B cell (primary cell): ENCODE data around the gene SAFB. TPM values are rescaled to one million over a fixed set of nuclear protein-coding genes. Genes with fewer than 3 reads are reported as not detected.

Experiments used
- ATAC-seq: fragments of 200-7000 bp; cut with Tn5 transposase; one replicate; pipeline ENCODE4 v1.10.0; 2021; ENCODE audit warnings: low read depth, mild to moderate bottlenecking, moderate number of reproducible peaks, moderate library complexity
- CTCF ChIA-PET: fragments of 350-600 bp; sonication (Branson Sonifier 250); formaldehyde crosslinking; loops from one replicate; lab custom pipeline; 2021; ENCODE audit warnings: antibody characterized with exemption, inconsistent platforms; lab: Charles Lee
- POLR2A ChIA-PET: fragments of 350-600 bp; sonication (Branson Sonifier 250); formaldehyde crosslinking; loops from one replicate; lab custom pipeline; 2021; ENCODE audit warnings: antibody characterized with exemption; lab: Charles Lee
- DNase-seq: peaks from one replicate; pipeline ENCODE4 v3.0.0; 2013
- H2AFZ ChIP-seq: 2 replicates; pipeline ENCODE4 v1.6.1; 2012; ENCODE audit warnings: mild to moderate bottlenecking, low read depth, low read length; ENCODE audit not compliant: insufficient read depth, poor library complexity, severe bottlenecking
- H3K27ac ChIP-seq, 2 donors: 1 replicate in 1 of 2; 2 replicates in 1 of 2; pipeline ENCODE4 v1.5.1; 2012 to 2013; ENCODE audit warnings: low read length in 2 of 2, mild to moderate bottlenecking in 2 of 2, moderate library complexity in 1 of 2
- H3K27me3 ChIP-seq, 4 experiments: fragments of 200-600 bp in 1 of 4; sonication (generic) in 1 of 4; replicated peaks in 1 of 4; 1 replicate in 2 of 4; 2 replicates in 2 of 4; pipeline versions ENCODE4 v1.6.1 to v1.7.0; 2013 to 2016; ENCODE audit warnings: low read length in 3 of 4, mild to moderate bottlenecking in 2 of 4, mixed read lengths in 1 of 4, moderate library complexity in 1 of 4; ENCODE audit not compliant: insufficient read depth in 4 of 4, control insufficient read depth in 3 of 4; ENCODE audit errors: control extremely low read depth in 1 of 4
- H3K36me3 ChIP-seq, 2 experiments: replicated peaks in 1 of 2; 1 replicate in 1 of 2; 2 replicates in 1 of 2; pipeline versions ENCODE4 v1.6.1 to v1.7.1; 2013; ENCODE audit warnings: low read length in 1 of 2; ENCODE audit not compliant: insufficient read depth in 2 of 2, control insufficient read depth in 1 of 2; ENCODE audit errors: control extremely low read depth in 1 of 2, extremely low read depth in 1 of 2
- H3K4me1 ChIP-seq, 2 donors: fragments of 200-600 bp in 1 of 2; sonication (generic) in 1 of 2; 1 replicate in 1 of 2; 2 replicates in 1 of 2; pipeline versions ENCODE4 v1.5.1 to v1.6.1; 2013 to 2017; ENCODE audit warnings: low read length in 2 of 2; ENCODE audit not compliant: control insufficient read depth in 2 of 2, insufficient read depth in 2 of 2
- H3K4me2 ChIP-seq: replicated peaks from 2 replicates; pipeline ENCODE3; 2012; ENCODE audit warnings: mild to moderate bottlenecking, low read depth, low read length; ENCODE audit not compliant: poor library complexity, severe bottlenecking
- H3K4me3 ChIP-seq, 5 experiments: fragments of 200-600 bp in 1 of 5; sonication (generic) in 1 of 5; 1 replicate in 3 of 5; 2 replicates in 2 of 5; pipeline versions ENCODE4 v1.5.1 to v1.7.0; 2011 to 2016; ENCODE audit warnings: low read length in 4 of 5, mild to moderate bottlenecking in 4 of 5, low read depth in 2 of 5, control low read depth in 1 of 5, moderate library complexity in 1 of 5; ENCODE audit not compliant: insufficient read depth in 1 of 5; ENCODE audit errors: control extremely low read depth in 1 of 5, extremely low read depth in 1 of 5
- H3K79me2 ChIP-seq: fragments of 200-600 bp; sonication (generic); one replicate; pipeline ENCODE4 v1.6.0; 2016; ENCODE audit warnings: low read length; ENCODE audit not compliant: control insufficient read depth, insufficient read depth
- H3K9ac ChIP-seq: fragments of 200-600 bp; sonication (generic); 2 replicates; pipeline ENCODE4 v1.6.1; 2017; ENCODE audit warnings: mild to moderate bottlenecking, low read length, moderate library complexity
- H3K9me3 ChIP-seq, 3 donors: one replicate each; pipeline versions ENCODE4 v1.6.1 to v1.7.1; 2013; ENCODE audit warnings: low read length in 2 of 3; ENCODE audit not compliant: control insufficient read depth in 2 of 3, insufficient read depth in 1 of 3; ENCODE audit errors: control extremely low read depth in 1 of 3
- H4K20me1 ChIP-seq: 2 replicates; pipeline ENCODE4 v1.6.0; 2012; ENCODE audit warnings: mild to moderate bottlenecking, low read length; ENCODE audit not compliant: insufficient read depth, control insufficient read depth, poor library complexity, severe bottlenecking
- H3K27ac Mint-ChIP-seq: one replicate; pipeline ENCODE4 v1.8.0; 2021; ENCODE audit warnings: mixed read lengths
- H3K27me3 Mint-ChIP-seq: one replicate; pipeline ENCODE4 v1.8.0; 2021; ENCODE audit warnings: mixed read lengths
- H3K4me1 Mint-ChIP-seq: one replicate; pipeline ENCODE4 v1.8.0; 2021; ENCODE audit warnings: mixed read lengths
- H3K4me3 Mint-ChIP-seq: one replicate; pipeline ENCODE4 v1.8.0; 2021; ENCODE audit warnings: mixed read lengths
- H3K9me3 Mint-ChIP-seq: one replicate; pipeline ENCODE4 v1.8.0; 2022; ENCODE audit warnings: mixed read lengths; ENCODE audit not compliant: insufficient read depth
- EZH2 ChIP-seq: IDR thresholded peaks from 2 replicates; pipeline ENCODE4 v1.6.1; 2012; ENCODE audit warnings: borderline replicate concordance, low read depth, mild to moderate bottlenecking, moderate library complexity, low read length; ENCODE audit not compliant: insufficient read depth, poor library complexity, severe bottlenecking
- WGBS: methylation state at CpG from one replicate; pipeline ENCODE4 v1.1.5; 2013; ENCODE audit warnings: missing lambda C conversion rate; ENCODE audit not compliant: insufficient coverage; 5-methylcytosine and 5-hydroxymethylcytosine counted together
- intact Hi-C: fragments of 100-400 bp; cut with micrococcal nuclease; formaldehyde crosslinking; loops from one replicate; pipeline ENCODE4 v1.10.0; 2022
- polyA plus RNA-seq: library from polyadenylated mRNA; depleted of rRNA; stranded (reverse); fragments of >200 nt; gene quantifications from 2 replicates; pipeline ENCODE4 v1.2.3, GENCODE V29; 2012
- total RNA-seq, 2 donors: library from RNA; stranded (reverse); fragments of 120-200 nt in 1 of 2; gene quantifications; 1 replicate in 1 of 2; 2 replicates in 1 of 2; pipeline versions ENCODE4 v1.2.3 to v1.2.4, GENCODE V29; 2013 to 2022
- TF ChIP-seq, protein P1 (sequence below): fragments of 200-600 bp; IDR thresholded peaks from one replicate; pipeline ENCODE4 v1.8.0; 2022; ENCODE audit warnings: antibody characterized with exemption, mild to moderate bottlenecking

The SAFB gene
- total and polyA plus RNA-seq, 2 donors (not counting 1 experiment from before 2014, with no cell fraction given), result 91.0 to 221 TPM

DNA sequence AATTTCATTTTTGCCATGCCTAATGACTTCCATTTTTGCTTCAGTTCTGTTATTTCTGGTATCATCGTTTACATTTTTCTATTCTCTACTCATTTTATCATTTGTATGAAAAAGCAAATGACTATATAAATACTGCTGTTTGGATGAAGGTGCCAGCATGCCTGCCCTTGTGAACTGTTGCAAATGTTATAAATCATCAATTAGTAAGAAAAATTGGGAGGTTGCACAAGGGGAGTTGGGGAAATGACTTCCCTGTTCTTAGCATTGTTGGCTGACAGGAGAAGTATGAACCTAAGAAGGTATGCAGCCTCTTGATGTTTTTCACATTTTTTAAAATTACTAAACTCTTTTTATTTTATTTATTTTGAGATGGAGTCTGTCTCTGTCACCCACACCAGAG is 15.1 kb downstream of the SAFB start:
- DNase-seq, result no peak
- no peaks in the 10 kb centered on the region for H3K27me3 ChIP-seq
- H3K4me2 ChIP-seq, result no peak overlapping the region
- H3K4me3 ChIP-seq, result no peak overlapping the region
- Mint-ChIP-seq H3K4me1 (peaks cover 30% of the 10 kb centered on the region), H3K27me3 (no peaks in the 10 kb centered on the region), H3K4me3 (no peak overlapping the region), H3K27ac (no peak overlapping the region), H3K9me3 (no peaks in the 10 kb centered on the region)
- POLR2A ChIA-PET, result no interaction called here
- H3K9ac ChIP-seq, result no peak overlapping the region
- no peak overlapping the region for H3K27ac ChIP-seq
- H2AFZ ChIP-seq, result no peak overlapping the region
- no peaks in the 10 kb centered on the region for H3K9me3 ChIP-seq
- no peak for TF ChIP-seq EZH2
- TF ChIP-seq, protein P1, sequence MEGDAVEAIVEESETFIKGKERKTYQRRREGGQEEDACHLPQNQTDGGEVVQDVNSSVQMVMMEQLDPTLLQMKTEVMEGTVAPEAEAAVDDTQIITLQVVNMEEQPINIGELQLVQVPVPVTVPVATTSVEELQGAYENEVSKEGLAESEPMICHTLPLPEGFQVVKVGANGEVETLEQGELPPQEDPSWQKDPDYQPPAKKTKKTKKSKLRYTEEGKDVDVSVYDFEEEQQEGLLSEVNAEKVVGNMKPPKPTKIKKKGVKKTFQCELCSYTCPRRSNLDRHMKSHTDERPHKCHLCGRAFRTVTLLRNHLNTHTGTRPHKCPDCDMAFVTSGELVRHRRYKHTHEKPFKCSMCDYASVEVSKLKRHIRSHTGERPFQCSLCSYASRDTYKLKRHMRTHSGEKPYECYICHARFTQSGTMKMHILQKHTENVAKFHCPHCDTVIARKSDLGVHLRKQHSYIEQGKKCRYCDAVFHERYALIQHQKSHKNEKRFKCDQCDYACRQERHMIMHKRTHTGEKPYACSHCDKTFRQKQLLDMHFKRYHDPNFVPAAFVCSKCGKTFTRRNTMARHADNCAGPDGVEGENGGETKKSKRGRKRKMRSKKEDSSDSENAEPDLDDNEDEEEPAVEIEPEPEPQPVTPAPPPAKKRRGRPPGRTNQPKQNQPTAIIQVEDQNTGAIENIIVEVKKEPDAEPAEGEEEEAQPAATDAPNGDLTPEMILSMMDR, result no peak
- peaks cover 100% of the 10 kb centered on the region for H3K79me2 ChIP-seq
- H3K36me3 ChIP-seq, result peaks cover 2 to 27% of the 10 kb centered on the region in 2 experiments
- no CpG with 5 or more reads among the region's 1 CpG for WGBS
- CTCF ChIA-PET, result no interaction called here
- no peaks in the 10 kb centered on the region for H3K4me1 ChIP-seq
- peaks cover 95% of the 10 kb centered on the region for H4K20me1 ChIP-seq
- intact Hi-C loops, result no loop called here
- no peak for ATAC-seq

DNA sequence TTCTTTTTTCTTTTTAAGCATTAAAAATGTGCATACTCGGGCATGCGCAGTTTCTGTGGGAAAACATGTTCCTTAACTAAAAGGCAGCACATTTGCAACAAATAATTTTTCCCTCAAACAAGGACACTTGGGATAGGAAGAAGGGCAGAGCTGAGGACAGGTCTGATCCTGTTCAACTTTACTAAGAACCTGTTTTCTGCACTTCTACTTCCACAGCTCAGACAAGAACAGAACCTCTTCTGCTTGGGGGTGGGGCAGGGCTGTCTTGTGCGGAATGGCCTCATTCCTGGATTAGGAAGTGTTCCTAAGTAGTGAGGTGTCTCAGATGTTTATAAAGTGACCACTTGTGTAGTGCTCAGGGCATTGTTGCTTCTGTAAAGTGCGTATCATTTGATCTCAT is 18.3 kb downstream of the SAFB start:
- H3K4me3 Mint-ChIP-seq, result no peak overlapping the region
- POLR2A ChIA-PET, result no interaction called here
- ATAC-seq (no peak), DNase-seq (no peak)
- intact Hi-C loops, result no loop called here
- Histone ChIP-seq H3K4me2 (no peak overlapping the region), H3K9me3 (no peaks in the 10 kb centered on the region), H3K36me3 (peaks cover 2 to 47% of the 10 kb centered on the region in 2 experiments), H3K79me2 (peaks cover 100% of the 10 kb centered on the region), H4K20me1 (peaks cover 96% of the 10 kb centered on the region), H3K4me3 (no peak overlapping the region), H3K27me3 (no peaks in the 10 kb centered on the region), H3K4me1 (no peaks in the 10 kb centered on the region), H2AFZ (no peak overlapping the region), H3K9ac (no peak overlapping the region), H3K27ac (no peak overlapping the region)
- 100% methylated on average over 2 of the region's 4 CpGs for WGBS
- no peaks in the 10 kb centered on the region for H3K9me3 Mint-ChIP-seq
- H3K4me1 Mint-ChIP-seq, result peaks cover 18% of the 10 kb centered on the region
- CTCF ChIA-PET, result no interaction called here
- no peaks in the 10 kb centered on the region for H3K27me3 Mint-ChIP-seq
- TF ChIP-seq, protein P1, result no peak
- TF ChIP-seq EZH2, result no peak
- H3K27ac Mint-ChIP-seq, result no peak overlapping the region
